ENCODE measurements around the gene OR8G1. TPM values are rescaled to one million over a fixed set of nuclear protein-coding genes. Genes with fewer than 3 reads are reported as not detected.

OR8G1 gene
- total RNA-seq, 1 experiment from 2014 or later: not detected

DNA sequence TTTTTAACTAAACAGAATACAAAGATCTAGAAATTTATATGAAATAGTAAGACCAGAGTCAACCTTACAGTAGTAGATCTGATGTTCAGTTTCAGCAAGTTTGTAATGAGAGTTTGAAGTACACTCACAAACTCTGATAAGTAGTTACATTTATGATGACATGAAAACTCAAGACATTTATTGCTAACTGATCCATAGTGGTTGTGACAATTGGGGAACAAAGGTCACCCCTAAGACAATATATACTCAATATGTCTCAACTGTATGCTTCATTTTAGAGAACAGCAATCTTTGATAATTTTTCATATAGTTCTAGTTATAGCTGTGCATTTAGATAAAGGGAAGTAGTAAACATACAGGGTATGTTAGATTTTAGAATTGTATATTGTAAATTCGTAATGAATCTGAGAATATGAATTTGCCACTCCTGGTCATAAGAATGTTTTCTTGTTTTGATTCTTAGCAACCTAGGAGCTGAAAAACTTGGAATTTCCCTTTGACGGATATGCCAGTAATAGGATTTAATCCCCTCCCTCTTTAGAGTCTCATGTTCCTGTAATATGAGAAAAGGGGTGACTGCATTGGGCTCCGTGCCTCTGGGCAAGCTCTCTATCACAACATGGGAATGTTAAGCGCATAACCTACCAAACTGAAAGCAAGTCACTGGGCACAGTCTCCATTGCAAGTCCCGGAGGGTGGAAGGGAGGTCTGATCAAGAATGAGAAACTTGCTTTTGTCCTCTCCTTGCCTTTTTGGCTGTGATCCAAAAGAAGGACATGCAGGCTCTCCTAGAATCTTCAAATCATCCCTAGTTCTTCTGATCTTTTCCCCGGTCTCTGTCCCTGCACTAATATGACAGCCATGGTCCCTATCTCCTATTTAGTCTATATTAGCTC, 46.4 kb upstream of the OR8G1 start:
- peaks cover 0 to 2% (median 0%) of the 10 kb centered on the region in 3 experiments; a peak in 1 of 7 replicates for H3K36me3 Mint-ChIP-seq (ENCODE audit: insufficient read depth in 1 of 3, low read depth in 3 of 3)
- Histone ChIP-seq H3T11ph (ENCODE audit: low read length) (no peak overlapping the region), H2BK5ac (ENCODE audit: insufficient read length, low read length) (no peak overlapping the region), H3K4ac (ENCODE audit: low read depth, low read length) (no peak overlapping the region), H3K14ac (ENCODE audit: insufficient read depth, low read length) (no peak overlapping the region), H3K4me2 (ENCODE audit: insufficient read depth, insufficient read length, low read length) (no peak overlapping the region), H3K23me2 (ENCODE audit: insufficient read length, low read depth, low read length, poor library complexity, severe bottlenecking) (no peaks in the 10 kb centered on the region), H3K18ac (ENCODE audit: insufficient read length, low read depth, low read length) (no peak overlapping the region), H4K91ac (ENCODE audit: insufficient read length, low read depth, low read length) (no peak overlapping the region), H2BK20ac (ENCODE audit: low read depth, low read length, poor library complexity, severe bottlenecking) (no peak overlapping the region), H3K79me2 (ENCODE audit: insufficient read depth, low read length) (no peaks in the 10 kb centered on the region), H3K56ac (ENCODE audit: insufficient read length, low read depth, low read length) (no peak overlapping the region), H2BK12ac (ENCODE audit: insufficient read length, low read depth, low read length) (no peak overlapping the region), H2AK5ac (ENCODE audit: insufficient read length, low read length) (no peak overlapping the region), H2BK120ac (ENCODE audit: low read depth, low read length, poor library complexity, severe bottlenecking) (no peak overlapping the region), H2BK15ac (ENCODE audit: low read depth, low read length) (no peak overlapping the region), H3K4me1 (ENCODE audit: insufficient read depth, low read length) (peaks cover 3% of the 10 kb centered on the region), H3K27ac (ENCODE audit: insufficient read length, low read depth, low read length) (no peak overlapping the region), H4K20me1 (ENCODE audit: control insufficient read depth, insufficient read depth, insufficient read length) (no peaks in the 10 kb centered on the region), H3K79me1 (ENCODE audit: insufficient read depth, low read depth, low read length, poor library complexity, severe bottlenecking) (no peaks in the 10 kb centered on the region), H4K8ac (replicated peaks; ENCODE audit: insufficient read length, low read depth, low read length) (no peak overlapping the region), H4K5ac (ENCODE audit: insufficient read length, low read depth, low read length) (no peak overlapping the region), H2AFZ (ENCODE audit: low read length) (peak overlapping the region; percentile 65), H3K27me3 (ENCODE audit: insufficient read depth, low read length) (peaks cover 16% of the 10 kb centered on the region; the same call in 1 of the 2 replicates), H3K23ac (ENCODE audit: insufficient read length, low read depth, low read length) (no peak overlapping the region), H3K9me3 (ENCODE audit: control insufficient read depth, low read depth, low read length) (no peaks in the 10 kb centered on the region), H3K9ac (ENCODE audit: extremely low read depth, insufficient read length, low read length) (no peak overlapping the region)
- peaks cover 0 to 2% of the 10 kb centered on the region in 2 experiments; a peak in 2 of 5 replicates for H3K9me3 Mint-ChIP-seq
- no peak overlapping the region for H3K27ac Mint-ChIP-seq
- TF ChIP-seq, protein P1, sequence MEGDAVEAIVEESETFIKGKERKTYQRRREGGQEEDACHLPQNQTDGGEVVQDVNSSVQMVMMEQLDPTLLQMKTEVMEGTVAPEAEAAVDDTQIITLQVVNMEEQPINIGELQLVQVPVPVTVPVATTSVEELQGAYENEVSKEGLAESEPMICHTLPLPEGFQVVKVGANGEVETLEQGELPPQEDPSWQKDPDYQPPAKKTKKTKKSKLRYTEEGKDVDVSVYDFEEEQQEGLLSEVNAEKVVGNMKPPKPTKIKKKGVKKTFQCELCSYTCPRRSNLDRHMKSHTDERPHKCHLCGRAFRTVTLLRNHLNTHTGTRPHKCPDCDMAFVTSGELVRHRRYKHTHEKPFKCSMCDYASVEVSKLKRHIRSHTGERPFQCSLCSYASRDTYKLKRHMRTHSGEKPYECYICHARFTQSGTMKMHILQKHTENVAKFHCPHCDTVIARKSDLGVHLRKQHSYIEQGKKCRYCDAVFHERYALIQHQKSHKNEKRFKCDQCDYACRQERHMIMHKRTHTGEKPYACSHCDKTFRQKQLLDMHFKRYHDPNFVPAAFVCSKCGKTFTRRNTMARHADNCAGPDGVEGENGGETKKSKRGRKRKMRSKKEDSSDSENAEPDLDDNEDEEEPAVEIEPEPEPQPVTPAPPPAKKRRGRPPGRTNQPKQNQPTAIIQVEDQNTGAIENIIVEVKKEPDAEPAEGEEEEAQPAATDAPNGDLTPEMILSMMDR (conservative IDR thresholded peaks at IDR 0.05): no peak
- DNase-seq: no peak
- peaks cover 27 to 32% of the 10 kb centered on the region in 2 experiments for H3K4me1 Mint-ChIP-seq
- no peak overlapping the region for H3K4me3 Mint-ChIP-seq
- peaks cover 33% of the 10 kb centered on the region for H3K27me3 Mint-ChIP-seq (ENCODE audit: low read depth)
- 100% methylated on average over 1 of the region's 6 CpGs for WGBS (ENCODE audit: extremely low coverage, insufficient read length, low lambda C conversion rate)
